ENCODE measurements around the gene CACNA1A. TPM values are rescaled to one million over a fixed set of nuclear protein-coding genes. Genes with fewer than 3 reads are reported as not detected.

The CACNA1A gene
- total and polyA plus RNA-seq, 2 of the 4 experiments (the other 2 are of a cell fraction) = 5.9 to 15.0 TPM

GRCh38 chr19:13441810-13442512 is 64.3 kb downstream of the CACNA1A start:
- Histone ChIP-seq H3K9me3 (ENCODE audit: control insufficient read depth, insufficient read depth, low read length) (no peaks in the 10 kb centered on the region), H3K27ac (ENCODE audit: insufficient read depth, low read length) (no peak overlapping the region), H3K9ac (ENCODE audit: low read depth, low read length) (no peak overlapping the region), H2BK20ac (ENCODE audit: low read depth, low read length) (no peak overlapping the region), H3K4me3 (ENCODE audit: insufficient read depth, low read depth, low read length) (no peak overlapping the region), H3K4ac (ENCODE audit: low read depth, low read length) (no peak overlapping the region), H3K4me1 (ENCODE audit: control insufficient read depth, insufficient read depth, low read length) (no peaks in the 10 kb centered on the region), H3K14ac (replicated peaks; ENCODE audit: low read depth, low read length) (no peak overlapping the region), H4K20me1 (ENCODE audit: insufficient read depth, low read length) (peaks cover 8% of the 10 kb centered on the region), H2BK120ac (ENCODE audit: low read depth, low read length) (no peak overlapping the region), H3K56ac (ENCODE audit: extremely low read depth, insufficient read depth, low read length) (no peak overlapping the region), H3K9me1 (ENCODE audit: insufficient read depth, low read length) (no peaks in the 10 kb centered on the region; the same call in 1 of the 2 replicates), H3K79me1 (ENCODE audit: low read depth in 1 of 2, low read length in 2 of 2) (no peaks in the 10 kb centered on the region), H4K5ac (ENCODE audit: low read depth, low read length) (no peak overlapping the region), H2AFZ (replicated peaks; ENCODE audit: low read length, poor library complexity) (no peak overlapping the region), H4K8ac (ENCODE audit: low read depth in 2 of 2, low read length in 2 of 2) (no peak overlapping the region), H3K27me3 (ENCODE audit: control insufficient read depth, insufficient read depth, low read length) (no peaks in the 10 kb centered on the region), H3K23ac (ENCODE audit: low read depth, low read length) (no peak overlapping the region), H2AK9ac (replicated peaks; ENCODE audit: low read depth, low read length, poor library complexity) (no peak overlapping the region), H2BK15ac (ENCODE audit: low read depth, low read length) (no peak overlapping the region), H2BK5ac (ENCODE audit: low read depth, low read length, poor library complexity, severe bottlenecking) (no peak overlapping the region), H2AK5ac (ENCODE audit: low read depth, low read length) (no peak overlapping the region), H3K36me3 (ENCODE audit: control insufficient read depth, insufficient read depth, low read length) (no peaks in the 10 kb centered on the region), H3K4me2 (ENCODE audit: low read depth, low read length) (no peak overlapping the region), H4K91ac (ENCODE audit: insufficient read depth, low read depth, low read length) (no peak overlapping the region), H3K18ac (ENCODE audit: low read depth, low read length) (no peak overlapping the region)
- WGBS, 2 experiments (ENCODE audit: extremely low coverage in 2 of 2, insufficient read length in 1 of 2) = 10% methylated on average over 2 of the region's 10 CpGs; no CpG with 5 or more reads in 1 of the 2 experiments
- POLR2A ChIA-PET (ENCODE audit: unreplicated experiment) = interaction anchor here (0.6 kb wide), 1 partner anchor 577 kb away, joined by 3 read pairs; no protein-coding TSS in a partner anchor
- CTCF ChIA-PET = no interaction called here
- DNase-seq (peak; percentile 51), ATAC-seq (ENCODE audit: low read depth) (peak; percentile 67)
- dilution Hi-C loops (cut with HindIII; ENCODE audit: low sequenced_read_pairs, unreplicated experiment) (no loop called here), in situ Hi-C loops (cut with MboI; ENCODE audit: low sequenced_read_pairs) (no loop called here), intact Hi-C loops (cut with micrococcal nuclease) (loop anchor here (1.0 to 10.0 kb wide), 2 partner anchors 21 to 53 kb away; no protein-coding TSS in a partner anchor)
- BruUV-seq (replicated peaks) = no TSS peak
- TF ChIP-seq USF2 (IDR thresholded peaks at IDR 0.05; ENCODE audit: low read depth, low read length) (no peak), RCOR1 (IDR thresholded peaks at IDR 0.05; ENCODE audit: insufficient replicate concordance, low read length) (no peak), CEBPB (IDR thresholded peaks at IDR 0.05; ENCODE audit: low read depth, low read length) (no peak), MXI1 (IDR thresholded peaks at IDR 0.05; ENCODE audit: borderline replicate concordance, low read depth, low read length) (no peak), ELK1 (IDR thresholded peaks at IDR 0.05; ENCODE audit: borderline replicate concordance, low read depth, low read length) (no peak), CHD1 (IDR thresholded peaks at IDR 0.05; ENCODE audit: low read depth, low read length) (no peak), NFE2L2 (IDR thresholded peaks at IDR 0.05; ENCODE audit: low read depth, low read length) (no peak), FOS (IDR thresholded peaks at IDR 0.05; ENCODE audit: low read depth, low read length) (no peak), CTCF (conservative IDR thresholded peaks at IDR 0.05; ENCODE audit: low read depth, low read length) (no peak), MAFK (IDR thresholded peaks at IDR 0.05; ENCODE audit: low read depth, low read length) (no peak), BHLHE40 (IDR thresholded peaks at IDR 0.05; ENCODE audit: low read depth, low read length) (no peak), SMC3 (IDR thresholded peaks at IDR 0.05; ENCODE audit: low read depth, low read length) (no peak), POLR2A (IDR thresholded peaks at IDR 0.05; ENCODE audit: low read depth, low read length) (no peak), MAZ (IDR thresholded peaks at IDR 0.05; ENCODE audit: borderline replicate concordance, low read depth, low read length) (no peak), RFX5 (IDR thresholded peaks at IDR 0.05; ENCODE audit: low read depth, low read length) (no peak), RAD21 (IDR thresholded peaks at IDR 0.05; ENCODE audit: low read length) (no peak)

Data from IMR-90 (cell line).